ENCODE results near the gene CIAO3. TPM values are rescaled to one million over a fixed set of nuclear protein-coding genes. Genes with fewer than 3 reads are reported as not detected.
A peak's percentile ranks its signal among the peaks of the same experiment; 100 is the strongest.

The CIAO3 gene
- total RNA-seq, 1 experiment from 2014 or later, result 50.9 TPM

GRCh38 chr16:788399-789126, 47.8 kb upstream of the CIAO3 start, which contains the start of gene CHTF18 (continued):
- TF ChIP-seq FOXP1 (CRISPR knock-in tag; IDR thresholded peaks at IDR 0.05; ENCODE audit: borderline replicate concordance), result no peak; the same call in 1 of the 2 replicates
- TF ChIP-seq E2F5 (CRISPR knock-in tag; IDR thresholded peaks at IDR 0.05), result peak; percentile 70; the same call in 1 of the 2 replicates
- TF ChIP-seq ZNF425 (CRISPR knock-in tag; conservative IDR thresholded peaks at IDR 0.05), result no peak
- no peak for TF ChIP-seq ZNF263 (CRISPR knock-in tag; IDR thresholded peaks at IDR 0.05; ENCODE audit: low read depth)
- 0 out of 2 replicates have a peak, but pooled peaks have one; percentile 24 for TF ChIP-seq NR3C1 (CRISPR knock-in tag; conservative IDR thresholded peaks at IDR 0.05; ENCODE audit: low read depth)
- TF ChIP-seq CBFB (CRISPR knock-in tag; IDR thresholded peaks at IDR 0.05; ENCODE audit: low read depth), result no peak
- TF ChIP-seq TEAD1 (CRISPR knock-in tag; IDR thresholded peaks at IDR 0.05), result no peak
- TF ChIP-seq ZMAT4 (CRISPR knock-in tag; IDR thresholded peaks at IDR 0.05), result no peak
- TF ChIP-seq KAT7 (CRISPR knock-in tag; IDR thresholded peaks at IDR 0.05; ENCODE audit: borderline replicate concordance), result no peak

- ATAC-seq (peak; percentile 12), DNase-seq (ENCODE audit: low spot score) (peak; percentile 52)
- no peaks in the 10 kb centered on the region for H3K27me3 Mint-ChIP-seq (ENCODE audit: low read depth)
- POLR2A ChIA-PET, result interaction anchor here (0.7 to 2.7 kb wide), 7 partner anchors 9 to 93 kb away, joined by 3 to 12 read pairs (median 3); partner anchors contain the start of genes ANTKMT and GNG13
- no peaks in the 10 kb centered on the region for H3K4me1 Mint-ChIP-seq
- CTCF ChIA-PET, result interaction anchor here (0.9 to 3.0 kb wide), 22 partner anchors 12 to 315 kb away, joined by 3 to 22 read pairs (median 6); partner anchors contain the start of genes ANTKMT, CCDC78, CIAO3 and GNG13
- H3K36me3 Mint-ChIP-seq, result peaks cover 11% of the 10 kb centered on the region
- H3K4me3 Mint-ChIP-seq, result peak within 1 kb of the TSS; percentile 83
- H3K27ac Mint-ChIP-seq, result no peak within 1 kb of the TSS; the same call in 1 of the 2 replicates
- H3K9me3 Mint-ChIP-seq, result no peaks in the 10 kb centered on the region
- no peak for TF ChIP-seq E2F1 (CRISPR knock-in tag; IDR thresholded peaks at IDR 0.05)
- TF ChIP-seq AR (CRISPR knock-in tag; IDR thresholded peaks at IDR 0.05), result no peak
- no peak for TF ChIP-seq JUN (CRISPR knock-in tag; IDR thresholded peaks at IDR 0.05)
- TF ChIP-seq RORB (CRISPR knock-in tag; IDR thresholded peaks at IDR 0.05), result no peak
- TF ChIP-seq AFF4 (CRISPR knock-in tag; IDR thresholded peaks at IDR 0.05; ENCODE audit: borderline replicate concordance), result no peak
- 0 out of 2 replicates have a peak, but pooled peaks have one; percentile 31 for TF ChIP-seq ZNF416 (CRISPR knock-in tag; IDR thresholded peaks at IDR 0.05)
- no peak for TF ChIP-seq ZNF219 (CRISPR knock-in tag; IDR thresholded peaks at IDR 0.05; ENCODE audit: borderline replicate concordance)
- no peak for TF ChIP-seq PREB (CRISPR knock-in tag; IDR thresholded peaks at IDR 0.05; ENCODE audit: borderline replicate concordance)
- no peak for TF ChIP-seq NR1H2 (CRISPR knock-in tag; IDR thresholded peaks at IDR 0.05)
- TF ChIP-seq TP53 (CRISPR knock-in tag; IDR thresholded peaks at IDR 0.05), result no peak; the same call in 1 of the 2 replicates
- TF ChIP-seq NFE2L1 (CRISPR knock-in tag; IDR thresholded peaks at IDR 0.05), result no peak
Measured at GRCh38 chr16:787978-788398, 47.2 kb upstream of the CIAO3 start, which contains the start of gene RPUSD1. RPUSD1 (minus strand) TSS chr16:788381; CDS start chr16:787737, 644 bp downstream.
